NCI-H2029 treated with DMSO at 0.1 percent for 48 hours (cell line): Measurements from ENCODE around the gene URGCP.
"Not testable (repeated sequence)": the region's sequence is repeated elsewhere in the genome, so short reads cannot be mapped to it uniquely, and the experiment has no call there.

ENCODE experiments used
- DNase-seq: peaks from one replicate; lab custom pipeline; 2025; lab: John Stamatoyannopoulos, UW

Gene URGCP

DNA sequence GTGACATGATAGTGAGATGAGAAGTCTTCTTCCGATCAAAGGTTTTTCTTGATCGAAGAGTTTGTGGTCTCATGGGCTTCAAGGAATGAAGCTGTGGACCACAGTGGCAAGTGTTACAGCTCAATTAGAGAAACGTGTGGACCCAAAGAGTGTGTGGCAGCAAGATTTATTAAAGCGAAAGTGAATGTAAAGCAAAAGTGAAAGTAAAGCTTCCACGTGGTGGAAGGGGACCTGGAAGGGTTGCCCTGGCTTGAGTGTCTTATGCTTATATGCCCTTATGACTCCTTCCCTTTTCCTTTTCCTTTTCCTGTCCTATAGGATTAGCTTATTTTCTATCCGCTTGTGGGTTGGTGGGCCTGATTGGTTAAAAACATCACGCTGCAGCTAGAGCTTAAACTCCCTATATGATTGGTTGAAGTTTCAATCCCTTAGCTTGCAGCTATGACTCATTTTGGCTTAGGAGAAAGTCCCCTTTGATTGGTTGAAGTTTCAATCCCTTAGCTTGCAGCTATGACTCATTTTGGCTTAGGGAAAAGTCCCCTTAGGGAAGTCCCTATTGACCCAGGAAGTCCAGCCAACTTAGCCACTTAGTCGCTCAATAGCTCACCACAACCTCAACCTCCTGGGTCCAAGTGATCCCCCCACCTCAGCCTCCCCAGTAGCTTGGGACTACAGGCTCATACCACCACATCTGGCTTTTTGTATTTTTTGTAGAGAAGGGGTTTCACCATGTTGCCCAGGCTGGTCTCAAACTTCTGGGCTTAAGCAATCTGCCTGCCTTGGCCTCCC lies 71.7 kb downstream of the URGCP start:
- peak; percentile 63 for DNase-seq

DNA sequence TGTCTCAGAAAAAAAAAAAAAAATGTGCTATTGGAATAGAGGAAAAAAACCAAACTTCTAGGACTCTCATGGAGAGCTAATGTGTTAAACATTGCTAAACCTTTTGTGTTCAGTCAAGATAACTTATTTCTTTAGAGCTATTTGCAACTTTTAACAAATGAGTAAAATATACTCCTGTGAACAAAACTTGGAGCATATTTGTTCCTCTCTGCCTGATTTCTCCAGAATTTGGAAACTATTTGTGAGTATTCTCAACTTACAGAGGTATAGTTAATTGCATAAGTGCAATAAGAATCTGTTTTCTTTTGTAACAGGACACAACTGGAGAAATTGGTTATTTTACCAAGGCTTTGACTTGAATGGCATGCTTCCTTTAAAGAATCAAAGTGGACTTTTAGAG lies 75.5 kb downstream of the URGCP start:
- not testable (repeated sequence) for DNase-seq
